SU-DHL-6 (cell line): ENCODE measurements around the gene KLHDC8B.

Source experiments
- H2AFZ ChIP-seq: fragments of 200-600 bp; sonication (generic); 2 replicates; pipeline ENCODE4 v1.6.1; 2014; ENCODE audit warnings: low read depth, mild to moderate bottlenecking, moderate library complexity, mixed read lengths, antibody characterized with exemption, low read length; ENCODE audit not compliant: severe bottlenecking
- H3F3A ChIP-seq: fragments of 200-600 bp; shearing (Covaris generic); 2 replicates; pipeline ENCODE4 v1.6.0; 2016; ENCODE audit warnings: antibody characterized with exemption, mild to moderate bottlenecking; ENCODE audit not compliant: insufficient read depth
- H3K27ac ChIP-seq: fragments of 200-600 bp; sonication (generic); 2 replicates; pipeline ENCODE4 v1.5.1; 2016; ENCODE audit warnings: low read depth, mild to moderate bottlenecking, low read length, moderate library complexity, mixed read lengths
- H3K27me3 ChIP-seq: fragments of 200-600 bp; sonication (generic), shearing (Covaris generic); 2 replicates; pipeline ENCODE4 v1.6.0; 2014; ENCODE audit warnings: mild to moderate bottlenecking, low read length
- H3K36me3 ChIP-seq: fragments of 200-600 bp; sonication (generic); 2 replicates; pipeline ENCODE4 v1.6.1; 2014; ENCODE audit warnings: mild to moderate bottlenecking, low read length, mixed read lengths
- H3K4me2 ChIP-seq: fragments of 300-600, 200-600 bp; shearing (Covaris generic), sonication (generic); 2 replicates; pipeline ENCODE4 v1.6.0; 2014; ENCODE audit warnings: low read length, low read depth, mild to moderate bottlenecking; ENCODE audit not compliant: poor library complexity, severe bottlenecking
- H3K4me3 ChIP-seq: fragments of 200-600 bp; sonication (generic); 2 replicates; pipeline ENCODE4 v1.5.1; 2014; ENCODE audit warnings: antibody characterized with exemption, low read length, mild to moderate bottlenecking, mixed read lengths; ENCODE audit not compliant: insufficient read depth, poor library complexity, severe bottlenecking
- H3K79me2 ChIP-seq: fragments of 200-600 bp; sonication (generic); 2 replicates; pipeline ENCODE4 v1.6.1; 2014; ENCODE audit warnings: mild to moderate bottlenecking, low read length, moderate library complexity; ENCODE audit not compliant: insufficient read depth
- H3K9ac ChIP-seq: fragments of 200-600 bp; sonication (generic); 2 replicates; pipeline ENCODE4 v1.7.0; 2014; ENCODE audit warnings: mild to moderate bottlenecking, low read length
- H3K9me2 ChIP-seq: fragments of 200-600 bp; sonication (generic); replicated peaks from 2 replicates; pipeline ENCODE4 v1.6.1; 2014; ENCODE audit warnings: low read length; ENCODE audit not compliant: insufficient read depth
- H3K9me3 ChIP-seq: fragments of 200-600 bp; sonication (generic); 2 replicates; pipeline ENCODE4 v1.6.1; 2014; ENCODE audit warnings: low read length, mixed read lengths; ENCODE audit not compliant: insufficient read depth
- H4K20me1 ChIP-seq: fragments of 200-600 bp; sonication (generic); 2 replicates; pipeline ENCODE4 v1.6.1; 2014; ENCODE audit warnings: low read depth, mild to moderate bottlenecking, antibody characterized with exemption, low read length, moderate library complexity, mixed read lengths
- CTCF ChIP-seq: fragments of 200-600 bp; sonication (generic); IDR thresholded peaks from one replicate; pipeline ENCODE4 v1.5.1; 2017; ENCODE audit warnings: antibody characterized with exemption, mild to moderate bottlenecking, low read length, moderate library complexity; ENCODE audit not compliant: insufficient read depth, poor library complexity, severe bottlenecking
- EZH2phosphoT487 ChIP-seq: fragments of 200-600 bp; sonication (generic), shearing (Covaris generic); conservative IDR thresholded peaks from 2 replicates; pipeline ENCODE4 v1.6.1; 2018; ENCODE audit warnings: mild to moderate bottlenecking, antibody characterized with exemption, low read length, moderate library complexity, mixed read lengths

Gene KLHDC8B

GRCh38 chr3:49170744-49171118 lies 667 bp upstream of the KLHDC8B start:
- Histone ChIP-seq H3K4me3 (peak overlapping the region; percentile 47), H3K79me2 (peaks cover 1% of the 10 kb centered on the region), H3K36me3 (no peaks in the 10 kb centered on the region), H3K27ac (no peak overlapping the region), H3K9me3 (no peaks in the 10 kb centered on the region), H4K20me1 (no peaks in the 10 kb centered on the region), H3F3A (no peaks in the 10 kb centered on the region), H3K9ac (peak overlapping the region; percentile 38; the same call in 1 of the 2 replicates), H3K4me2 (peak overlapping the region; percentile 65), H3K27me3 (no peaks in the 10 kb centered on the region), H3K9me2 (no peaks in the 10 kb centered on the region), H2AFZ (peak overlapping the region; percentile 86)
- TF ChIP-seq CTCF (no peak), EZH2phosphoT487 (no peak)

GRCh38 chr3:49171775-49172500 lies 540 bp downstream of the KLHDC8B start:
- H3F3A ChIP-seq: no peaks in the 10 kb centered on the region
- H3K9me3 ChIP-seq: no peaks in the 10 kb centered on the region
- no peak overlapping the region for H3K27ac ChIP-seq
- H2AFZ ChIP-seq: no peak overlapping the region
- H3K4me3 ChIP-seq: no peak overlapping the region
- H3K36me3 ChIP-seq: no peaks in the 10 kb centered on the region
- H3K9ac ChIP-seq: no peak overlapping the region
- no peak for TF ChIP-seq EZH2phosphoT487
- TF ChIP-seq CTCF: no peak
- no peaks in the 10 kb centered on the region for H3K9me2 ChIP-seq
- H4K20me1 ChIP-seq: no peaks in the 10 kb centered on the region
- peak overlapping the region; percentile 65 for H3K4me2 ChIP-seq
- H3K27me3 ChIP-seq: no peaks in the 10 kb centered on the region
- H3K79me2 ChIP-seq: no peaks in the 10 kb centered on the region

GRCh38 chr3:49172551-49173041 lies 1.2 kb downstream of the KLHDC8B start:
- Histone ChIP-seq H3K9me2 (no peaks in the 10 kb centered on the region), H3F3A (no peaks in the 10 kb centered on the region), H3K36me3 (no peaks in the 10 kb centered on the region), H3K27me3 (no peaks in the 10 kb centered on the region), H3K9ac (no peak overlapping the region), H3K79me2 (no peaks in the 10 kb centered on the region), H2AFZ (no peak overlapping the region), H3K9me3 (no peaks in the 10 kb centered on the region), H4K20me1 (no peaks in the 10 kb centered on the region), H3K27ac (no peak overlapping the region), H3K4me3 (no peak overlapping the region), H3K4me2 (no peak overlapping the region)
- no peak for TF ChIP-seq EZH2phosphoT487
- no peak for TF ChIP-seq CTCF
